HFF-Myc (cell line): ENCODE data around the gene GMPPB.

Experiments used
- DNase-seq: peaks from one replicate; pipeline ENCODE4 v3.0.0-alpha.2; 2011; ENCODE audit warnings: low read depth; ENCODE audit errors: extremely low read depth
- H3K4me3 ChIP-seq: replicated peaks from 2 replicates; pipeline ENCODE4 v1.5.1; 2011; ENCODE audit warnings: low read depth, mild to moderate bottlenecking, control low read depth, low read length
- TF ChIP-seq, protein P1 (sequence below): IDR thresholded peaks from 2 replicates; pipeline ENCODE4 v1.5.1; 2012; ENCODE audit warnings: mild to moderate bottlenecking, low read depth, low read length, control low read depth; ENCODE audit errors: missing control alignments

Gene GMPPB

DNA sequence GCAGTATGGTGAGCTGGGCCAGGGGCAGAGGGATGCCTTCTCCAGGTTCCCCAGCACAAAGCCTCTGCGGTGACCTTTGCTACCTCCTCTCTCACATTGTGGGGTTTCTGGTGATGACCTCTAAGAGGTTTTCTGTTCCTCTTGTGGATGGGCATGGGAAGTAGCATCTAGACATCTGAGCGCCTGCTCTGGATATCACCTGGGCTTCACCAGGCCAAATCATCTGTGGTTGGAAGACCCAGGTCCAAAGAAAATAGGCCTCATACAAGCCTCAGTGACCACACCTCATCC lies 42.6 kb downstream of the GMPPB start:
- DNase-seq = no peak
- no peak overlapping the region for H3K4me3 ChIP-seq
- TF ChIP-seq, protein P1, sequence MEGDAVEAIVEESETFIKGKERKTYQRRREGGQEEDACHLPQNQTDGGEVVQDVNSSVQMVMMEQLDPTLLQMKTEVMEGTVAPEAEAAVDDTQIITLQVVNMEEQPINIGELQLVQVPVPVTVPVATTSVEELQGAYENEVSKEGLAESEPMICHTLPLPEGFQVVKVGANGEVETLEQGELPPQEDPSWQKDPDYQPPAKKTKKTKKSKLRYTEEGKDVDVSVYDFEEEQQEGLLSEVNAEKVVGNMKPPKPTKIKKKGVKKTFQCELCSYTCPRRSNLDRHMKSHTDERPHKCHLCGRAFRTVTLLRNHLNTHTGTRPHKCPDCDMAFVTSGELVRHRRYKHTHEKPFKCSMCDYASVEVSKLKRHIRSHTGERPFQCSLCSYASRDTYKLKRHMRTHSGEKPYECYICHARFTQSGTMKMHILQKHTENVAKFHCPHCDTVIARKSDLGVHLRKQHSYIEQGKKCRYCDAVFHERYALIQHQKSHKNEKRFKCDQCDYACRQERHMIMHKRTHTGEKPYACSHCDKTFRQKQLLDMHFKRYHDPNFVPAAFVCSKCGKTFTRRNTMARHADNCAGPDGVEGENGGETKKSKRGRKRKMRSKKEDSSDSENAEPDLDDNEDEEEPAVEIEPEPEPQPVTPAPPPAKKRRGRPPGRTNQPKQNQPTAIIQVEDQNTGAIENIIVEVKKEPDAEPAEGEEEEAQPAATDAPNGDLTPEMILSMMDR = no peak

DNA sequence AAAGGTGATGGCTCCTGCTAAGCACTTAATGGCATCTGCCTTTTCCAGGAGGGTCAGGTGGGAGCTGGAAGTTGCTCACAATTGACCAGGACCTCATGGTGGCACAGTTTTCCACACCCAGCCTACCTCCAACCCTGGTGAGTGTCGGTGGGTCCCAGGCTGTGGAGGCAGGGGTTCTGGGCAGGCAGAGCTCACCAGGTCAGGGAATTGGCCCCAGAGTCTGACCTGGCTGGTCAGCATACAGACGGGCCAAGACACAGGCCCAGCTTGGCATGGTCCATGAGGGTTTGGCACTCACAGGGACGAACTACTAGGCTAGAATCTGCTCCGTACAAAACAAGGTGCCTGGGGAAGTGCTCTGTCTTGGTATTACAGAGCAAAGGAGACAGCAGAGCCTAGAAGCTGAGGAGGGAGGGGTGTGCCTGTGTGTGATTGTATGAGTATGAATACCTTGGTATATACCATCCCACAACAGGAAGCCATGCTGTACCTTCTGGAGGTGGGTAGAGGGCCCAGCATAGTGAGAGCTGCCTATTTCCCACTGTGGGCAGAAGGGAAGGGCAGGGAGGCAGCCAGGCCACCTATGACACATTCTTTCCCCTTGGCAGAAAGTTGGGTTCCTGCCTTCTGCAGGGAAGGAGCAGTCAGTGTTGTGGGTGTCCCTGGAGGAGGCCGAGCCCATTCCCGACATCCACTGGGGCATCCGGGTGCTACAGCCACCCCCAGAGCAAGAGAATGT lies 43.1 kb downstream of the GMPPB start:
- DNase-seq = no peak

DNA sequence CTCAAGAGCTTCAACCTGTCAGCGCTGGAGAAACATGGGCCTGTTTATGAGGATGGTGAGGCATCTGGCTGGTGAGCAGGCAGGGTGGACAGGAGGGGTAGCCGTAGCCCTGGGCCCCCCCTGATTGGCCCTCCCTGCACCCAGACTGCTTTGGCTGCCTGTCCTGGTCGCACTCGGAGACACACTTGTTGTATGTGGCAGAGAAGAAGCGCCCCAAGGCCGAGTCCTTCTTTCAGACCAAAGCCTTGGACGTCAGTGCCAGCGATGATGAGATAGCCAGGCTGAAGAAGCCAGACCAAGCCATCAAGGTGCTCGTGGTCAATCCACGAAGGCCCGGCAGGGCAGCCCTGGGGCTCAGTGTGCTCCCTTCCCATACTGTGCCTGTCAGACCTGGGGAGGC lies 47.8 kb downstream of the GMPPB start:
- DNase-seq = no peak
- TF ChIP-seq, protein P1 = no peak
- H3K4me3 ChIP-seq = no peak overlapping the region; the same call in 1 of the 2 replicates

More for the DNA sequence above, 43.1 kb downstream of the GMPPB start:
- H3K4me3 ChIP-seq = no peak overlapping the region
- TF ChIP-seq, protein P1 = no peak

DNA sequence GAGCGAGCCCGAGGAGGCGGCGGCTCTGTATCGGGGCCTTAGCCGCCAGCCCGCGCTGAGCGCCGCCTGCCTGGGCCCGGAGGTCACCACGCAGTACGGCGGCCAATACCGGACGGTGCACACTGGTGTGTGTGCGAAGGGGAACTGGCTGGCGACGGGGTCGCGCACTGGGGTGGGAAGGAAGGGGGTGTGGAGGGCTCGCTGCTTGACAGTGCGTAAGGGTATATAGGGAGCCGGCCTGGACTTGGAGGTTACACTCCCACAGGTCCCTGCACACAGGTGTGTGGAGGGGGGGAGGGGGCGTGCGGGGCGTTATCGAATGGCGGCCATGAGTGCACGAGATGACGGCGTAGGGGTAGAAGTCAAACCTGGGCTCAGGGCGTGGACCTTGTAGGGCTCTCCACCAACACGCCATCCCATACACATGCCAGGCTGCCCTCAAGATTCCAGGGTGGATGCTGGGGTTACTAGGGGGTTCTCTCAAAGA lies 49.2 kb downstream of the GMPPB start:
- no peak for DNase-seq
- peak overlapping the region; percentile 83 for H3K4me3 ChIP-seq
- TF ChIP-seq, protein P1 = no peak

DNA sequence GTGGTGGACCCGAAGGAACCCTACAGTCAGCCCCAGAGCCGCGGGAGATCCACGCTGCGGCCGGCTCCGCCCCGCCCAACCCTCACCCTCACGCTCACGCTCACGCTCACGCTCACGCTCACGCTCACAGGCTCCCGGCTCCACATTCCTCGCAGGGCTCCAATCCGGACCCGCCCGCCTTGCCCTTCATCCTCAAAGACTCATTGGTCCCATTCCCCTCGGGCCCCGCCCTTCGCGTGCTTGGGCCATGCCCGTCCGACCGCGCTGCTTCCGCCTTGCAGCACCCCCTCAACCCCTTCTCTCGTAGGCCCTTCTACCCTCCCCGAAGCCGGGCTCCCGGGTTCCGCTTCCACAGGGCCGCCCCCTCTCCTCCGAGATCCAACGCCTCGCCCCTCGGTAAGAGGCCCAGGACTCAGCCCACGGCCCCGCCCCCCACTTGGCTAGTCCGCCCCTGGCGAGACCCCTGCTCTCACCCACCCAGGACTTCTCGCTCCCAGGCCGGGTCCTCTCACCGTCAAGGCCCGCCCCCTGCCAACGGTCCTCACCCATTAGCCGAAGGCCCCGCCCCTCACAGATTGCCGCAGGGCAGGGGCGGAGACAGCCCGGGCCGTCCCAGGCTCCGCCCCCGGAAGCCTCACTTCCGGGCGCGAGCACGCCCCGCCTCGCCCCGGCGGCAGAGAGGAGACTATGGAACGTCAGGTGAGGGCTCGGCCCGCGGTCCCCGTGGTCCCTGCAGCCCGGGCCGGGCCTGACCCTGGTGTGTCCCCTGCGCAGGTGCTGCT lies 49.8 kb downstream of the GMPPB start, which contains the start of gene APEH:
APEH (plus strand) TSS at position 637 of the 782 bp plus-strand sequence; CDS start at position 688, 51 bp downstream.
- peak within 1 kb of the TSS; percentile 83 for H3K4me3 ChIP-seq
- TF ChIP-seq, protein P1 = no peak
- DNase-seq = peak; percentile 92

DNA sequence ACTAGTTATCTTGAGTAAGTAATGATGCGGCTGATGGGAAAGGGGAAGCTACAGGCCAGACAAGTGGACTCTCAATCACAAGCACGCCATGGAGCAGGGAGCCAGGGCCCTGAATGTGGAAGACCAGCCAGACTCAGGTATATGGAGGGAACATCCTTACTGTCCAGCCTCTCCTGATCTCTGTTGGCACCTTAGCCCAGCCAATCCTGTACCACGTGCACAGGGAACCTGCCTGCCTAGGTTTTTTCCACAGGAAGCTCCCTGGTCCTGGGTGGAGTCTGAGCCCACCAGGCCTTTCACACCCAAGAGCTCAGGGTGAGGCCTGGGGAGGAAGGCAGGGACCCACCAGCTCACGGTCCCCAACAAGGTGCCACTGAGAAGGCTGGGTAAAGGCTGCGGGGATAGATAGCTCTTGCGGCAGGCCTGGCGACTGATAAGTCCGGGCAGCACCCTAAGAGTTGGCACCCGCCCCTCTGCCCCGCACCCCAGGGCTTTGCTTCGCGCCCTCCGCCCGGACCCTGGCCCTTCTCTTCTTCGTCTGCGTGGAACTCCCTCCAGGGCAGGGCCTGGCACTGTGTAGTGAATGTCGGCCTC lies 50.5 kb downstream of the GMPPB start:
- DNase-seq = no peak
- TF ChIP-seq, protein P1 = no peak

More for the DNA sequence above, 50.5 kb downstream of the GMPPB start:
- peak overlapping the region; percentile 83 for H3K4me3 ChIP-seq
